Activated CD4-positive, alpha-beta memory T cell treated with anti-CD3 and anti-CD28 coated beads for 36 hours (primary cell): ENCODE data around the gene UGT1A5. TPM values are rescaled to one million over a fixed set of nuclear protein-coding genes. Genes with fewer than 3 reads are reported as not detected.

Experiments used
- CTCF ChIA-PET: fragments of 350-600 bp; sonication (Branson Sonifier 250); formaldehyde crosslinking; loops from one replicate; lab custom pipeline; 2021; ENCODE audit warnings: antibody characterized with exemption, inconsistent platforms; lab: Charles Lee
- POLR2A ChIA-PET: fragments of 350-600 bp; sonication (Branson Sonifier 250); formaldehyde crosslinking; loops from one replicate; lab custom pipeline; 2021; ENCODE audit warnings: antibody characterized with exemption; lab: Charles Lee
- DNase-seq: peaks from one replicate; pipeline ENCODE4 v3.0.0-alpha.2; 2020
- H3K27ac Mint-ChIP-seq: one replicate; pipeline ENCODE4 v1.8.0; 2021; ENCODE audit warnings: mixed read lengths
- H3K27me3 Mint-ChIP-seq: one replicate; pipeline ENCODE4 v1.8.0; 2021; ENCODE audit warnings: mixed read lengths
- H3K36me3 Mint-ChIP-seq: one replicate; pipeline ENCODE4 v1.8.0; 2021; ENCODE audit warnings: mixed read lengths
- H3K4me1 Mint-ChIP-seq: one replicate; pipeline ENCODE4 v1.8.0; 2021; ENCODE audit warnings: low read depth, mixed read lengths
- H3K4me3 Mint-ChIP-seq: one replicate; pipeline ENCODE4 v1.8.0; 2021; ENCODE audit warnings: mild to moderate bottlenecking, mixed read lengths
- H3K9me3 Mint-ChIP-seq: one replicate; pipeline ENCODE4 v1.8.0; 2021; ENCODE audit warnings: mixed read lengths
- intact Hi-C: fragments of 100-400 bp; cut with micrococcal nuclease; formaldehyde crosslinking; loops from one replicate; pipeline ENCODE4 v1.15.1; 2023
- total RNA-seq, 2 experiments: library from RNA; stranded (reverse); gene quantifications; one replicate each; pipeline ENCODE4 v1.2.3, GENCODE V29; 2021

Gene UGT1A5
- total RNA-seq, result not detected

DNA sequence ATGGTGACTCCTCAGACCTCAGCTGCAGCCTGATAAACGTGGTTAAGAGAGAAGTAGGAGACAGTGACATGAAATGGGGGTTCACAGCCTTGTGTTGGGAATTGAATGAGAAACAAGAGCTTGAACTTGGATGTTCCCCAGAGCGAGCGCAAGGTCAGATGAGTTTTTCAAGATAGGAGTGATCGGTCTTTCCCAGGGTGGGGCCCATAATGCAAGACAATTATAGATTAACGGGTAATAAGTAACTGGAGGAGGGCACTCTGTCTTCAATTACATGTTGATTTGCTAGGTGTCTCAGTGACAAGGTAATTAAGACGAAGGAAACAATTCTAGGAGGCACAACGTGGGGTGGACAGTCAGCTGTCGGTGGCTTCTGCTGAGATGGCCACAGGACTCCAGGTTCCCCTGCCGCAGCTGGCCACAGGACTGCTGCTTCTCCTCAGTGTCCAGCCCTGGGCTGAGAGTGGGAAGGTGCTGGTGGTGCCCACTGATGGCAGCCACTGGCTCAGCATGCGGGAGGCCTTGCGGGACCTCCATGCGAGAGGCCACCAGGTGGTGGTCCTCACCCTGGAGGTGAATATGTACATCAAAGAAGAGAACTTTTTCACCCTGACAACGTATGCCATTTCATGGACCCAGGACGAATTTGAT is at the start of gene UGT1A5:
Gene UGT1A5, plus strand, starts transcription at position 297 of the 651 bp plus-strand sequence. Its CDS starts 85 bp downstream, at position 382.
- intact Hi-C loops, result loop anchor here (10.0 kb wide), 1 partner anchor 308 kb away; no protein-coding TSS in a partner anchor
- Mint-ChIP-seq H3K4me1 (no peaks in the 10 kb centered on the region), H3K9me3 (no peaks in the 10 kb centered on the region), H3K27ac (no peak within 1 kb of the TSS), H3K4me3 (no peak within 1 kb of the TSS), H3K36me3 (no peaks in the 10 kb centered on the region), H3K27me3 (peaks cover 30% of the 10 kb centered on the region)
- POLR2A ChIA-PET, result no interaction called here
- DNase-seq, result no peak
- CTCF ChIA-PET, result interaction anchor here (2.6 kb wide), 1 partner anchor 111 kb away, joined by 6 read pairs; no protein-coding TSS in a partner anchor

DNA sequence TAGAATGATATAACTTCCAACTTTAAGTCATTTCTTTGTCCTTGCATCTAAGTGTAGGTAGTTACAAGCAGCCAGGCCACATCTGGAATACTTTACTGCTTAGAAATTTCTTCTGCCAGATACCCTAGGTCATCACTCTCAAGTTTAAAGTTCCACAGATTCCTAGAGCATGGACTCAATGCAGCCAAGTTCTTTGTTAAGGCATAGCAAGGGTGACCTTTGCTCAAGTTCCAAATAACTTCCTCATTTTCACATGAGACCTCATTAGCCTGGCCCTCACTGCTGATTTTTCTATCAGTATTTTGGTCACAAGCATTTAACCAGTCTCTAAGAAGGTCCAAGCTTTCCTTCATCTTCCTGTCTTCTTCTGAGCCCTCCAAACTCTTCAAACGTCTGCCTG is 48.8 kb upstream of the UGT1A5 start:
- no peaks in the 10 kb centered on the region for H3K9me3 Mint-ChIP-seq
- peaks cover 35% of the 10 kb centered on the region for H3K27me3 Mint-ChIP-seq
- H3K4me3 Mint-ChIP-seq, result no peak overlapping the region
- no peak overlapping the region for H3K27ac Mint-ChIP-seq
- intact Hi-C loops, result no loop called here
- no peaks in the 10 kb centered on the region for H3K36me3 Mint-ChIP-seq
- H3K4me1 Mint-ChIP-seq, result no peaks in the 10 kb centered on the region
- ChIA-PET CTCF (no interaction called here), POLR2A (no interaction called here)
- DNase-seq, result no peak

DNA sequence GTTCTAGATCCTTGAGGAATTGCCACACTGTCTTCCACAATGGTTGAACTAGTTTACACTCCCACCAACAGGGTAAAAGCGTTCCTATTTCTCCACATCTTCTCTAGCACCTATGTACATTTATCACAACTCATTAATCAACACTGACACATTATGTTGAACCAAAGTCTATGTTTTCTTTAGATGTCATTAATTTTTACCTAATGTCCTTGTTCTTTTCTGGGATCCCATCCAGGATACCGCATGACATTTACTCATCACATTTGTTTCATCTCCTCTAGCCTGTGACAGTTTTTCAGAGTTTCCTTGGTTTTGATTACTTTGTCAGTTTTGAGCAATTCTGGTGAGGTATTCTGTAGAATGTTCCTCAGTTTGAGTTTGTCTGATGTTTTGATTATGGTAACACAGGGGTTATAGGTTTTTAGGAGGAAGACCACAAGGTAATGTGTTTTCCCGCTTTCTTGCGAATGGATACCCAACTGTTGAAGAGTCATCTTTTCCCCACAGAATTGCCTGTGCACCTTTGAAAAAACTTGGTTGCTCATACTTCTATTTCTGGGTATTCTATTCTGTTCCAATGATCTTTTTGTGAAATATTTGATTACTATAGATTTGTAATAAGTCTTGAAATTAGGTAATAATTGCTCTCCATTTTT is 44.0 kb upstream of the UGT1A5 start:
- H3K36me3 Mint-ChIP-seq, result no peaks in the 10 kb centered on the region
- no peak overlapping the region for H3K27ac Mint-ChIP-seq
- no peaks in the 10 kb centered on the region for H3K4me1 Mint-ChIP-seq
- ChIA-PET CTCF (no interaction called here), POLR2A (no interaction called here)
- peaks cover 35% of the 10 kb centered on the region for H3K27me3 Mint-ChIP-seq
- H3K9me3 Mint-ChIP-seq, result no peaks in the 10 kb centered on the region
- no peak overlapping the region for H3K4me3 Mint-ChIP-seq
- no peak for DNase-seq
- intact Hi-C loops, result no loop called here

DNA sequence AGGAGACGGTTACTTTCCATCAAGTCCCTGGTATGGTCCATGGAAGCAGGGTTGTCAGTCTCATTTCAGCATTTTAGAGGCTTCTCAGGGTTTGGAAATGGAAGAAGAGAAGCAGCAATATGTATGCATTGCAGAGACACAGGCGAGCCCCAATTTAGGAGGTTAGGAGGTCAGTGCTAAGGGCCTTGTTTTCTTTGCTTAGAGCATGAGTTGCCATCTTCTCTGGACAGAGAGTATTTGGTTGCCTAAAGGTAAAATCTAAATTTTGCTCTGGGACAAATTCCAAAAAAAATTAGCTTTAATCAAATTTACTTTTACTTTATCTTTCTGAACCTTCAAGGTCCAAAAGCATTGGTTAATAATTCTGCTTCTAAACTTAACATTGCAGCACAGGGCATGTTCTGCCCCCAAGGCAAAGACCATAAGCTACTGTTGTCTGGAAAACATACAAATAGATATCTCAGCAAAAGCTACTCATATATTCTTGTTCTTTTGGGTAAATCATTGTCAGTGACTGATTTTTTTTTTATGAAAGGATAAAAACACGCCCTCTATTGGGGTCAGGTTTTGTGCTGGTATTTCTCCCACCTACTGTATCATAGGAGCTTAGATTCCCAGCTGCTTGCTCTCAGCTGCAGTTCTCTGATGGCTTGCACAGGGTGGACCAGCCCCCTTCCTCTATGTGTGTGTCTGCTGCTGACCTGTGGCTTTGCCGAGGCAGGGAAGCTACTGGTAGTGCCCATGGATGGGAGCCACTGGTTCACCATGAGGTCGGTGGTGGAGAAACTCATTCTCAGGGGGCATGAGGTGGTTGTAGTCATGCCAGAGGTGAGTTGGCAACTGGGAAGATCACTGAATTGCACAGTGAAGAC is 41.2 kb upstream of the UGT1A5 start, which contains the start of gene UGT1A9:
Gene UGT1A9, plus strand, starts transcription at position 609 of the 872 bp plus-strand sequence. Its CDS starts 37 bp downstream, at position 646.
- ChIA-PET CTCF (interaction anchor here (1.3 kb wide), 1 partner anchor 10 kb away, joined by 3 read pairs; no protein-coding TSS in a partner anchor), POLR2A (no interaction called here)
- H3K4me1 Mint-ChIP-seq, result no peaks in the 10 kb centered on the region
- intact Hi-C loops, result no loop called here
- no peaks in the 10 kb centered on the region for H3K9me3 Mint-ChIP-seq
- no peaks in the 10 kb centered on the region for H3K36me3 Mint-ChIP-seq
- peaks cover 28% of the 10 kb centered on the region for H3K27me3 Mint-ChIP-seq
- H3K27ac Mint-ChIP-seq, result no peak within 1 kb of the TSS
- DNase-seq, result no peak
- no peak within 1 kb of the TSS for H3K4me3 Mint-ChIP-seq

GRCh38 chr2:233672886-233673285 is 39.8 kb upstream of the UGT1A5 start:
- H3K4me1 Mint-ChIP-seq, result no peaks in the 10 kb centered on the region
- intact Hi-C loops, result no loop called here
- peaks cover 29% of the 10 kb centered on the region for H3K27me3 Mint-ChIP-seq
- POLR2A ChIA-PET, result no interaction called here
- H3K4me3 Mint-ChIP-seq, result no peak overlapping the region
- H3K9me3 Mint-ChIP-seq, result no peaks in the 10 kb centered on the region
- CTCF ChIA-PET, result no interaction called here
- DNase-seq, result no peak
- H3K27ac Mint-ChIP-seq, result no peak overlapping the region
- no peaks in the 10 kb centered on the region for H3K36me3 Mint-ChIP-seq

DNA sequence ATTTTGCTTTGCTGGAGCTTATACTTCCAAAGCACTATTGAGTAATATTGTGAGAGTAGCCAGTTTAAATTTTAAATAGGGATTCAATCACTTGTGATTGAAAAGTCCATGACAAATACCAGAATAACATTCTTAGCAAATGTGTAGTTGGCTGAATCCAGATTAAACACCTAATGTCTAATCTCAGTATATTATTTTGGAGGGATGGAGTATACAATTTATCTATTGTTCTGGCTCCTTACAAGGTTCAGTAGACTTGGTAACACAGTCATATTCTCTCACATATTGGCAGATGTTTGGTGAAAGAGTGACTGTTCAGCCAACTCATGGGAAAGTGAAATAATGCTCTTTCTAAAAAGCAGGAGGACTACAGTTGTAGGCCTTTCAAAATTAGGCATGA is 38.8 kb upstream of the UGT1A5 start:
- H3K4me3 Mint-ChIP-seq, result no peak overlapping the region
- DNase-seq, result no peak
- intact Hi-C loops, result no loop called here
- CTCF ChIA-PET, result no interaction called here
- no peak overlapping the region for H3K27ac Mint-ChIP-seq
- POLR2A ChIA-PET, result no interaction called here
- no peaks in the 10 kb centered on the region for H3K4me1 Mint-ChIP-seq
- peaks cover 25% of the 10 kb centered on the region for H3K27me3 Mint-ChIP-seq
- no peaks in the 10 kb centered on the region for H3K9me3 Mint-ChIP-seq
- H3K36me3 Mint-ChIP-seq, result no peaks in the 10 kb centered on the region

GRCh38 chr2:233674314-233674713 is 38.4 kb upstream of the UGT1A5 start:
- ChIA-PET CTCF (no interaction called here), POLR2A (no interaction called here)
- no peak for DNase-seq
- peaks cover 25% of the 10 kb centered on the region for H3K27me3 Mint-ChIP-seq
- intact Hi-C loops, result no loop called here
- H3K27ac Mint-ChIP-seq, result no peak overlapping the region
- H3K9me3 Mint-ChIP-seq, result no peaks in the 10 kb centered on the region
- no peak overlapping the region for H3K4me3 Mint-ChIP-seq
- no peaks in the 10 kb centered on the region for H3K36me3 Mint-ChIP-seq
- H3K4me1 Mint-ChIP-seq, result no peaks in the 10 kb centered on the region

DNA sequence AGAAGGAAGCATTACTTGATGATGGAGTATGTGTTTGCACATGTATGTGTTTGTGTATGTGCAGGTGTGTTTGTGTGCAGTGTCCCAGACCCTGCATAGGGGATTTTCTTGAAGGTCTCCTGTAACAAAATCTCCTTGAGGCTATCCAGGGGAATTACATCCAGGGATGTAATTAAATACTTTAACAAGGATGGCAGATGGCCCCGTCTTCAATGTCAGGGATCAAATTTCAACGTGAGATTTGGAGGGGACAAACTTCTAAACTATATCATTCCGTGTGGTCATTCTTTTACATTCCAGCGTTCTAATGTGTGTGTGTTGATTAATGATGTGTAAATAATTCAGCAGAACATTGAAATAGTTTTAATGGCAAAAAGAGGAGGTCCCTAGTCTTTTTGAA is 37.7 kb upstream of the UGT1A5 start:
- H3K9me3 Mint-ChIP-seq, result no peaks in the 10 kb centered on the region
- no peak for DNase-seq
- no peaks in the 10 kb centered on the region for H3K36me3 Mint-ChIP-seq
- POLR2A ChIA-PET, result no interaction called here
- H3K4me1 Mint-ChIP-seq, result no peaks in the 10 kb centered on the region
- CTCF ChIA-PET, result no interaction called here
- intact Hi-C loops, result no loop called here
- peaks cover 23% of the 10 kb centered on the region for H3K27me3 Mint-ChIP-seq
- H3K27ac Mint-ChIP-seq, result no peak overlapping the region
- H3K4me3 Mint-ChIP-seq, result no peak overlapping the region

DNA sequence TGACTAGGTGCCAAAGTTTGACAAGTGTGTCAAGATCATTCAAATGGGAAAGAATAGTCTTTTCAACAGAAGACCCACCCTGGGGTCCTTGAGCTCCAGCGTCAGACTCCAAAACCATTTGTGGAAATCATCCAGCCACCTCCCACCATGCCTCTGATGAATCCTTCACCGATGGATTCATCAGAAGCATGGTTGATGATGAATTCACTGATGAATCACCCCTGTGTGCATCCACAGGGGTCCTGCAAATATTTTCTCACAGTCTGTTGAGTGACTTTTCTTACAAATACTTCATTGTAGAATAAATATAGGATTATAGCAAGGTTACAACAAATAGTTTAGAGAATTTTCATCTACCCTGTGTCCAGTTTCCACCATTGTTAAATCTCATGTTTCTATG is 36.7 kb upstream of the UGT1A5 start:
- Mint-ChIP-seq H3K9me3 (no peaks in the 10 kb centered on the region), H3K4me1 (no peaks in the 10 kb centered on the region), H3K27me3 (peaks cover 14% of the 10 kb centered on the region), H3K27ac (no peak overlapping the region), H3K4me3 (no peak overlapping the region), H3K36me3 (no peaks in the 10 kb centered on the region)
- DNase-seq, result no peak
- POLR2A ChIA-PET, result no interaction called here
- intact Hi-C loops, result no loop called here
- CTCF ChIA-PET, result no interaction called here

GRCh38 chr2:233679196-233679595 is 33.5 kb upstream of the UGT1A5 start:
- Mint-ChIP-seq H3K27me3 (peaks cover 5% of the 10 kb centered on the region), H3K27ac (no peak overlapping the region), H3K4me1 (no peaks in the 10 kb centered on the region), H3K4me3 (no peak overlapping the region), H3K9me3 (no peaks in the 10 kb centered on the region), H3K36me3 (no peaks in the 10 kb centered on the region)
- intact Hi-C loops, result no loop called here
- POLR2A ChIA-PET, result no interaction called here
- CTCF ChIA-PET, result no interaction called here
- DNase-seq, result no peak

GRCh38 chr2:233680361-233681045 is 32.2 kb upstream of the UGT1A5 start:
- H3K36me3 Mint-ChIP-seq, result no peaks in the 10 kb centered on the region
- ChIA-PET POLR2A (no interaction called here), CTCF (interaction anchor here (0.8 kb wide), 1 partner anchor 9 kb away, joined by 3 read pairs; the partner anchor contains the start of gene UGT1A9)
- H3K27me3 Mint-ChIP-seq, result peaks cover 5% of the 10 kb centered on the region
- H3K4me3 Mint-ChIP-seq, result no peak overlapping the region
- intact Hi-C loops, result no loop called here
- DNase-seq, result no peak
- H3K27ac Mint-ChIP-seq, result no peak overlapping the region
- H3K9me3 Mint-ChIP-seq, result no peaks in the 10 kb centered on the region
- H3K4me1 Mint-ChIP-seq, result no peaks in the 10 kb centered on the region
